WTC11 (cell line): ENCODE measurements around the gene INPP5F.

Source experiments
- ETV6 ChIP-seq: sonication (generic); formaldehyde crosslinking; IDR thresholded peaks from 2 replicates; pipeline ENCODE4 v1.8.1; 2022; ENCODE audit warnings: mild to moderate bottlenecking, missing genetic modification reagents
- FOXP1 ChIP-seq: sonication (generic); formaldehyde crosslinking; IDR thresholded peaks from 2 replicates; pipeline ENCODE4 v1.8.0; 2022; ENCODE audit warnings: missing genetic modification reagents, mild to moderate bottlenecking, moderate library complexity, borderline replicate concordance
- TEAD4 ChIP-seq: sonication (generic); formaldehyde crosslinking; IDR thresholded peaks from 2 replicates; pipeline ENCODE4 v1.8.0; 2022; ENCODE audit warnings: mild to moderate bottlenecking, missing genetic modification reagents
- ZBTB21 ChIP-seq: sonication (generic); formaldehyde crosslinking; IDR thresholded peaks from 2 replicates; pipeline ENCODE4 v1.8.1; 2023; ENCODE audit warnings: mild to moderate bottlenecking, missing genetic modification reagents, borderline replicate concordance
- ZNF121 ChIP-seq: sonication (generic); formaldehyde crosslinking; IDR thresholded peaks from 2 replicates; pipeline ENCODE4 v1.8.0; 2023; ENCODE audit warnings: missing genetic modification reagents
- TF ChIP-seq, protein P1 (sequence below): fragments of 200-600 bp; IDR thresholded peaks from 2 replicates; pipeline ENCODE4 v1.8.0; 2022; ENCODE audit warnings: antibody characterized with exemption
- TF ChIP-seq, protein P2 (sequence below): sonication (generic); formaldehyde crosslinking; conservative IDR thresholded peaks from 2 replicates; pipeline ENCODE4 v1.8.1; 2022; ENCODE audit warnings: mild to moderate bottlenecking, missing genetic modification reagents
- TF ChIP-seq, protein P3 (sequence below): sonication (generic); formaldehyde crosslinking; IDR thresholded peaks from 2 replicates; pipeline ENCODE4 v1.8.1; 2022; ENCODE audit warnings: low read depth, mild to moderate bottlenecking, moderate library complexity, missing genetic modification reagents, borderline replicate concordance
- TF ChIP-seq, protein P4 (sequence below): sonication (generic); formaldehyde crosslinking; IDR thresholded peaks from 2 replicates; pipeline ENCODE4 v1.8.1; 2023; ENCODE audit warnings: mild to moderate bottlenecking, missing genetic modification reagents

DNA sequence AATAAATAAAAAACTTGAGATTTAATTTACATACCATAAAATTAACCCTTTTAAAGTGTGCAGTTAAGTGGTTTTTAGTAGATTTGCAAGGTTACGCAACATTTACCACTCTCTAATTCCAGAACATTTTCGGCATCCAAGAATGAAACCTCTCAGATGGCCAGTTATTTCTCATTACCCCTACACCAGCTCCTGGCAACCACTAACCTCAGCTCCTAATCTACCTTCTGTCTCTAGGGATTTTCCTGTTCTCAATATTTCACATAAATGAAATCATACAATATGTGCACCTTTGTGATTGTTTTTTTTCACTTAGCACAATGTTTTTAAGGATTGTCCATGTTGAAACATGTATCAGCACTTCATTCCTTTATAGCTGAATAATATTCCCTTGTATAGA, 45.1 kb downstream of the INPP5F start:
- TF ChIP-seq ZBTB21 (CRISPR knock-in tag) (no peak), ETV6 (CRISPR knock-in tag) (no peak), FOXP1 (CRISPR knock-in tag) (no peak), ZNF121 (CRISPR knock-in tag) (no peak), TEAD4 (no peak)
- TF ChIP-seq, protein P1, sequence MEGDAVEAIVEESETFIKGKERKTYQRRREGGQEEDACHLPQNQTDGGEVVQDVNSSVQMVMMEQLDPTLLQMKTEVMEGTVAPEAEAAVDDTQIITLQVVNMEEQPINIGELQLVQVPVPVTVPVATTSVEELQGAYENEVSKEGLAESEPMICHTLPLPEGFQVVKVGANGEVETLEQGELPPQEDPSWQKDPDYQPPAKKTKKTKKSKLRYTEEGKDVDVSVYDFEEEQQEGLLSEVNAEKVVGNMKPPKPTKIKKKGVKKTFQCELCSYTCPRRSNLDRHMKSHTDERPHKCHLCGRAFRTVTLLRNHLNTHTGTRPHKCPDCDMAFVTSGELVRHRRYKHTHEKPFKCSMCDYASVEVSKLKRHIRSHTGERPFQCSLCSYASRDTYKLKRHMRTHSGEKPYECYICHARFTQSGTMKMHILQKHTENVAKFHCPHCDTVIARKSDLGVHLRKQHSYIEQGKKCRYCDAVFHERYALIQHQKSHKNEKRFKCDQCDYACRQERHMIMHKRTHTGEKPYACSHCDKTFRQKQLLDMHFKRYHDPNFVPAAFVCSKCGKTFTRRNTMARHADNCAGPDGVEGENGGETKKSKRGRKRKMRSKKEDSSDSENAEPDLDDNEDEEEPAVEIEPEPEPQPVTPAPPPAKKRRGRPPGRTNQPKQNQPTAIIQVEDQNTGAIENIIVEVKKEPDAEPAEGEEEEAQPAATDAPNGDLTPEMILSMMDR = no peak
- TF ChIP-seq, protein P2, sequence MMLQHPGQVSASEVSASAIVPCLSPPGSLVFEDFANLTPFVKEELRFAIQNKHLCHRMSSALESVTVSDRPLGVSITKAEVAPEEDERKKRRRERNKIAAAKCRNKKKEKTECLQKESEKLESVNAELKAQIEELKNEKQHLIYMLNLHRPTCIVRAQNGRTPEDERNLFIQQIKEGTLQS (CRISPR knock-in tag) = no peak
- TF ChIP-seq, protein P3, sequence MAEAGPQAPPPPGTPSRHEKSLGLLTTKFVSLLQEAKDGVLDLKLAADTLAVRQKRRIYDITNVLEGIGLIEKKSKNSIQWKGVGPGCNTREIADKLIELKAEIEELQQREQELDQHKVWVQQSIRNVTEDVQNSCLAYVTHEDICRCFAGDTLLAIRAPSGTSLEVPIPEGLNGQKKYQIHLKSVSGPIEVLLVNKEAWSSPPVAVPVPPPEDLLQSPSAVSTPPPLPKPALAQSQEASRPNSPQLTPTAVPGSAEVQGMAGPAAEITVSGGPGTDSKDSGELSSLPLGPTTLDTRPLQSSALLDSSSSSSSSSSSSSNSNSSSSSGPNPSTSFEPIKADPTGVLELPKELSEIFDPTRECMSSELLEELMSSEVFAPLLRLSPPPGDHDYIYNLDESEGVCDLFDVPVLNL (CRISPR knock-in tag) = no peak
- TF ChIP-seq, protein P4, sequence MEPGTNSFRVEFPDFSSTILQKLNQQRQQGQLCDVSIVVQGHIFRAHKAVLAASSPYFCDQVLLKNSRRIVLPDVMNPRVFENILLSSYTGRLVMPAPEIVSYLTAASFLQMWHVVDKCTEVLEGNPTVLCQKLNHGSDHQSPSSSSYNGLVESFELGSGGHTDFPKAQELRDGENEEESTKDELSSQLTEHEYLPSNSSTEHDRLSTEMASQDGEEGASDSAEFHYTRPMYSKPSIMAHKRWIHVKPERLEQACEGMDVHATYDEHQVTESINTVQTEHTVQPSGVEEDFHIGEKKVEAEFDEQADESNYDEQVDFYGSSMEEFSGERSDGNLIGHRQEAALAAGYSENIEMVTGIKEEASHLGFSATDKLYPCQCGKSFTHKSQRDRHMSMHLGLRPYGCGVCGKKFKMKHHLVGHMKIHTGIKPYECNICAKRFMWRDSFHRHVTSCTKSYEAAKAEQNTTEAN (CRISPR knock-in tag) = no peak
